ENCODE results near the gene RNF26. TPM values are rescaled to one million over a fixed set of nuclear protein-coding genes. Genes with fewer than 3 reads are reported as not detected.

RNF26 gene
- total and polyA plus RNA-seq, 10 of the 15 experiments (the other 5 are each of a cell fraction or from before 2014, with no cell fraction given): 2.8 to 54.5 (median 17.7) TPM

- Histone ChIP-seq H3K27ac (ENCODE audit: control insufficient read depth, insufficient read depth) (no peak overlapping the region), H4K20me1 (ENCODE audit: control insufficient read depth, insufficient read depth) (no peaks in the 10 kb centered on the region), H3K27me3 (replicated peaks in 1 of 2; ENCODE audit: control insufficient read depth in 2 of 2, insufficient read depth in 2 of 2, low read length in 1 of 2) (0 out of 4 replicates have a peak, but pooled peaks cover 0 to 1% of the 10 kb centered on the region in 2 experiments), H3K4me3 (no peak overlapping the region), H3K9me3 (replicated peaks; ENCODE audit: control insufficient read depth, insufficient read depth, low read length) (no peaks in the 10 kb centered on the region), H3K9ac (ENCODE audit: control insufficient read depth, insufficient read depth, low read length) (no peak overlapping the region), H3K4me1 (ENCODE audit: control insufficient read depth, insufficient read depth, low read length) (no peaks in the 10 kb centered on the region), H3K79me2 (ENCODE audit: control insufficient read depth, insufficient read depth, low read length) (no peaks in the 10 kb centered on the region), H2AFZ (ENCODE audit: control insufficient read depth, low read depth, low read length) (no peak overlapping the region), H3K36me3 (ENCODE audit: control insufficient read depth in 2 of 2, insufficient read depth in 2 of 2, low read length in 1 of 2) (no peaks in the 10 kb centered on the region), H3K4me2 (ENCODE audit: control insufficient read depth, insufficient read depth) (no peak overlapping the region)
- intact Hi-C loops (cut with micrococcal nuclease; ENCODE audit: unreplicated experiment) (no loop called here), in situ Hi-C loops (cut with MboI) (no loop called here)
- ChIA-PET RAD21 (ENCODE audit: unreplicated experiment) (interaction anchor here (1.1 to 5.1 kb wide), 3 partner anchors 11 to 103 kb away, joined by 4 to 47 read pairs (median 7); no protein-coding TSS in a partner anchor), SMC1A (ENCODE audit: uncharacterized antibody, unreplicated experiment) (interaction anchor here (1.2 to 5.5 kb wide), 3 partner anchors 12 to 34 kb away, joined by 3 to 31 read pairs (median 5); no protein-coding TSS in a partner anchor), CTCF (interaction anchor here (1.0 to 17.9 kb wide), 7 partner anchors 10 to 102 kb away, joined by 3 to 183 read pairs (median 19); partner anchors contain the start of gene USP2), POLR2A (no interaction called here)
- no TSS peak for BruUV-seq (replicated peaks)
- ATAC-seq (no peak), FAIRE-seq (no peak), DNase-seq (ENCODE audit: low read depth, low spot score) (no peak)
- 61% methylated on average over 24 of the region's 26 CpGs for WGBS (ENCODE audit: insufficient coverage, insufficient replicate concordance, low lambda C conversion rate, missing lambda C conversion rate)
- TF ChIP-seq RUNX3 (IDR thresholded peaks at IDR 0.05; ENCODE audit: low read length) (no peak), POLR2A (IDR thresholded peaks at IDR 0.05; ENCODE audit: low read depth, low read length) (no peak), JUND (IDR thresholded peaks at IDR 0.05; ENCODE audit: low read depth, low read length) (no peak), HDGF (IDR thresholded peaks at IDR 0.05) (no peak), RBBP5 (conservative IDR thresholded peaks at IDR 0.05) (no peak), CBX5 (IDR thresholded peaks at IDR 0.05; ENCODE audit: low read depth) (no peak)
Observed at GRCh38 chr11:119372260-119373058, 38.1 kb downstream of the RNF26 start.
